Kidney (tissue), 14 donors: Measurements from ENCODE around the gene DPY19L1. TPM values are rescaled to one million over a fixed set of nuclear protein-coding genes. Genes with fewer than 3 reads are reported as not detected.
"Not testable (repeated sequence)": the region's sequence is repeated elsewhere in the genome, so short reads cannot be mapped to it uniquely, and the experiment has no call there.

Source experiments
- DNase-seq, 5 donors: peaks; one replicate each; pipeline ENCODE4 v3.0.0-alpha.2; 2013 to 2020
- FAIRE-seq: peaks from 2 replicates; lab custom pipeline; 2012; peaks lifted over from hg19 to GRCh38; lab: Jason Lieb, UNC
- H3K27ac ChIP-seq, 2 donors: one replicate each; pipeline ENCODE4 v1.7.0; 2013; ENCODE audit warnings: low read depth in 2 of 2, low read length in 2 of 2, inconsistent platforms in 1 of 2
- H3K27me3 ChIP-seq: one replicate; pipeline ENCODE4 v1.7.1; 2013; ENCODE audit warnings: low read length, inconsistent platforms; ENCODE audit not compliant: control insufficient read depth, insufficient read depth
- H3K36me3 ChIP-seq, 3 donors: one replicate each; pipeline versions ENCODE4 v1.7.0 to v1.7.1; 2013; ENCODE audit warnings: low read length in 3 of 3, control low read depth in 1 of 3, inconsistent platforms in 1 of 3; ENCODE audit not compliant: insufficient read depth in 3 of 3, control insufficient read depth in 2 of 3
- H3K4me1 ChIP-seq, 3 donors: one replicate each; pipeline versions ENCODE4 v1.7.0 to v1.7.1; 2013; ENCODE audit warnings: low read length in 3 of 3, inconsistent platforms in 1 of 3, low read depth in 1 of 3; ENCODE audit not compliant: control insufficient read depth in 2 of 3, insufficient read depth in 2 of 3
- H3K4me3 ChIP-seq, 3 donors: one replicate each; pipeline versions ENCODE4 v1.7.0 to v1.8.1; 2013; ENCODE audit warnings: low read length in 3 of 3, control low read depth in 1 of 3, inconsistent platforms in 1 of 3
- H3K9ac ChIP-seq, 3 donors: one replicate each; pipeline versions ENCODE4 v1.7.0 to v1.7.1; 2013; ENCODE audit warnings: low read length in 3 of 3, control low read depth in 1 of 3, inconsistent platforms in 1 of 3
- H3K9me3 ChIP-seq, 3 donors: one replicate each; pipeline versions ENCODE4 v1.7.0 to v1.7.1; 2013; ENCODE audit warnings: low read length in 3 of 3, control low read depth in 1 of 3, inconsistent platforms in 1 of 3; ENCODE audit not compliant: control insufficient read depth in 2 of 3, insufficient read depth in 1 of 3
- CTCF ChIP-seq: IDR thresholded peaks from 3 replicates; pipeline ENCODE4 v1.5.1; 2012; ENCODE audit warnings: mild to moderate bottlenecking, moderate library complexity, borderline replicate concordance; ENCODE audit not compliant: insufficient read depth; ENCODE audit errors: extremely low read depth
- intact Hi-C: fragments of 100-400 bp; cut with DNase I; formaldehyde crosslinking; loops from one replicate; pipeline ENCODE4 v1.11.1; 2022
- polyA plus RNA-seq: library from polyadenylated mRNA; stranded (reverse); fragments of 350-450 nt; fragmentation: Illumina TruSeq; extraction: RNeasy Lipid Tissue Mini Kit (QIAGEN cat#74804); gene quantifications from one replicate; pipeline ENCODE4 v1.2.3, GENCODE V29; 2014; ENCODE audit warnings: low read depth, low replicate concordance; ENCODE audit not compliant: insufficient read depth
- total RNA-seq: library from RNA; stranded (reverse); fragmentation: NEBNext Ultra II Directional; extraction: Animal tissue kit (Norgen Biotek cat#: 25700); gene quantifications from one replicate; pipeline ENCODE4 v1.2.1, GENCODE V29; 2021
- donor health status: control.
- donor health status: control.
- donor health status: control.
- donor health status: control.
- donor health status: control.
- donor health status: DM: yes; HTN: yes; CAD: no.
- donor health status: Normal renal cell carcinoma (clear cell type).

DPY19L1 gene
- total and polyA plus RNA-seq, 2 donors from 2014 or later: 5.0 to 32.4 TPM

- no peak overlapping the region for H3K4me3 ChIP-seq
- DNase-seq (no peak), FAIRE-seq (no peak)
- H3K36me3 ChIP-seq: no peaks in the 10 kb centered on the region
- no peak for TF ChIP-seq CTCF
- peaks cover 0 to 8% (median 0%) of the 10 kb centered on the region in 3 donors for H3K9me3 ChIP-seq
- no peaks in the 10 kb centered on the region for H3K4me1 ChIP-seq
- H3K27me3 ChIP-seq: no peaks in the 10 kb centered on the region
- no peak overlapping the region for H3K9ac ChIP-seq
- no peak overlapping the region for H3K27ac ChIP-seq
- intact Hi-C loops: no loop called here
Observed at GRCh38 chr7:34895202-34895601, 142.1 kb downstream of the DPY19L1 start.

GRCh38 chr7:34889951-34890350 lies 147.3 kb downstream of the DPY19L1 start:
- DNase-seq (no peak), FAIRE-seq (no peak)
- intact Hi-C loops: no loop called here
- Histone ChIP-seq H3K27me3 (no peaks in the 10 kb centered on the region), H3K4me3 (no peak overlapping the region), H3K9ac (no peak overlapping the region), H3K27ac (no peak overlapping the region), H3K4me1 (no peaks in the 10 kb centered on the region), H3K9me3 (peaks cover 0 to 3% (median 0%) of the 10 kb centered on the region in 3 donors), H3K36me3 (no peaks in the 10 kb centered on the region)
- TF ChIP-seq CTCF: no peak

GRCh38 chr7:34886856-34887255 lies 150.4 kb downstream of the DPY19L1 start:
- H3K36me3 ChIP-seq: no peaks in the 10 kb centered on the region
- FAIRE-seq (no peak), DNase-seq (no peak)
- no peak for TF ChIP-seq CTCF
- intact Hi-C loops: no loop called here
- H3K9me3 ChIP-seq: peaks cover 0 to 4% (median 0%) of the 10 kb centered on the region in 3 donors
- no peaks in the 10 kb centered on the region for H3K27me3 ChIP-seq
- no peak overlapping the region for H3K27ac ChIP-seq
- no peak overlapping the region for H3K9ac ChIP-seq
- H3K4me1 ChIP-seq: no peaks in the 10 kb centered on the region
- no peak overlapping the region for H3K4me3 ChIP-seq

DNA sequence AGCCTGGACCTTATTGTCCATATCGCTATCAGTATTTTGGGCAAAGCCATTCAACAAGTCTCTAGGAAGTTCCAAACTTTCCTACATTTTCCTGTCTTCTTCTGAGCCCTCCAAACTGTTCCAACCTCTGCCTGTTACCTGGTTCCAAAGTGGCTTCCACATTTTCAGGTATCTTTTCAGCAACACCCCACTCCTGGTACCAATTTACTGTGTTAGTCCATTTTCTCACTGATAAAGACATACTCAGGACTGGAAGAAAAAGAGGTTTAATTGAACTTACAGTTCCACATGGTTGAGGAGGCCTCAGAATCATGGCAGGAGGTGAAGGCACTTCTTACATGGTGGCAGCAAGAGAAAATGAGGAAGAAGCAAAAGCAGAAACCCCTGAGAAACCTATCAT lies 153.4 kb downstream of the DPY19L1 start:
- H3K9me3 ChIP-seq, FAIRE-seq, H3K36me3 ChIP-seq, H3K27me3 ChIP-seq, intact Hi-C loops, H3K4me3 ChIP-seq, H3K9ac ChIP-seq, DNase-seq, H3K4me1 ChIP-seq, H3K27ac ChIP-seq: not testable (repeated sequence)
